ENCODE data around the gene ASB10. TPM values are rescaled to one million over a fixed set of nuclear protein-coding genes. Genes with fewer than 3 reads are reported as not detected.

ASB10 gene
- total and polyA plus RNA-seq, 7 donors = not detected

DNA sequence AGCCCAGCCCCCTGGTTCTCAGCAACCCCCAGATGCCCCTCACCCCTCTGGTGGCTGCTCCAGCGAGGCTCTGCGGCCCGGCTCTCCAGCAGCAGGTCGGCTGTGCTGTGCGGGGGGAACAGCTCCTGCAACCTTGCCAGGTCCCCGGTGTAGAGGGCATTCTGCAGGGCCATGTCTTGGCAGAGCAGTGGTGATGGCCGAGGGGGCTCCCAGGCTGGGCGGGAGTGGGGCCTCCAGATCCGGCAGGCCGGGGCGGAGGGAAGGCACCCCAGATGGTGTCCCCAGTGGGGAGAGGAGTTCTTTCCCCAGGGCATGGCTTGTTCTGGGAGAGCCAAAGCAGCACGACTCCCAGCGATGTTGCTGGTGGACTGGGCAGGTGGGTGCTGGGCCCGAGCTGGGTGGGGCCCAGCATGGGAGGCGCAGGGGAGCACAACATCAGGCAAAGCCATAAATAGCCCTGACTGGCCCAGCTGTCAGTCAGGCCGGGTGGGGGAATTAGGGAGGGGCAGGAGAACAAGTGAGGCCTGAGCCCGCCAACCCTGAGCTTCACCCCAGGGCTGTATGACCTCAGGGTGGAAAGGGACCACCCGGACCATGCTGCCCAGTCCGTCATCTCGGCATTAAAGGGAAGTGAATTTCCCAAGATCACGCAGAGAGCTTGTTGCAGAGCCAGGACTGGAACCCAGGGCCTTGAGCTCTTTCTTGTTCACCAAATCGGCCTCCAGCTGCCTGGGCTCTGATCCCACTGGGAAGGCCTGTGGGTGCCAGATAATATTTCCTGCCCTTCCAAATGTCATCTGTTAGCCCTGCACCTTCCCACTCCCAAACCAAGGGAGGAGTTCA, 580 bp upstream of the ASB10 start:
- DNase-seq = no peak
- intact Hi-C loops (cut with DNase I) = no loop called here
- H3K9me3 ChIP-seq = no peaks in the 10 kb centered on the region
- H3K4me3 ChIP-seq = no peak overlapping the region
- TF ChIP-seq, protein P1, sequence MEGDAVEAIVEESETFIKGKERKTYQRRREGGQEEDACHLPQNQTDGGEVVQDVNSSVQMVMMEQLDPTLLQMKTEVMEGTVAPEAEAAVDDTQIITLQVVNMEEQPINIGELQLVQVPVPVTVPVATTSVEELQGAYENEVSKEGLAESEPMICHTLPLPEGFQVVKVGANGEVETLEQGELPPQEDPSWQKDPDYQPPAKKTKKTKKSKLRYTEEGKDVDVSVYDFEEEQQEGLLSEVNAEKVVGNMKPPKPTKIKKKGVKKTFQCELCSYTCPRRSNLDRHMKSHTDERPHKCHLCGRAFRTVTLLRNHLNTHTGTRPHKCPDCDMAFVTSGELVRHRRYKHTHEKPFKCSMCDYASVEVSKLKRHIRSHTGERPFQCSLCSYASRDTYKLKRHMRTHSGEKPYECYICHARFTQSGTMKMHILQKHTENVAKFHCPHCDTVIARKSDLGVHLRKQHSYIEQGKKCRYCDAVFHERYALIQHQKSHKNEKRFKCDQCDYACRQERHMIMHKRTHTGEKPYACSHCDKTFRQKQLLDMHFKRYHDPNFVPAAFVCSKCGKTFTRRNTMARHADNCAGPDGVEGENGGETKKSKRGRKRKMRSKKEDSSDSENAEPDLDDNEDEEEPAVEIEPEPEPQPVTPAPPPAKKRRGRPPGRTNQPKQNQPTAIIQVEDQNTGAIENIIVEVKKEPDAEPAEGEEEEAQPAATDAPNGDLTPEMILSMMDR (IDR thresholded peaks at IDR 0.05) = no peak
- TF ChIP-seq EP300 (IDR thresholded peaks at IDR 0.05) (no peak), POLR2A (IDR thresholded peaks at IDR 0.05) (no peak), POLR2AphosphoS5 (IDR thresholded peaks at IDR 0.05) (no peak)
- H3K27me3 ChIP-seq = no peaks in the 10 kb centered on the region
- no peak overlapping the region for H3K27ac ChIP-seq
- 69 to 79% methylated on average over 22 of the region's 22 CpGs for WGBS, 2 donors
- H3K36me3 ChIP-seq = no peaks in the 10 kb centered on the region
- no peaks in the 10 kb centered on the region for H3K4me1 ChIP-seq

DNA sequence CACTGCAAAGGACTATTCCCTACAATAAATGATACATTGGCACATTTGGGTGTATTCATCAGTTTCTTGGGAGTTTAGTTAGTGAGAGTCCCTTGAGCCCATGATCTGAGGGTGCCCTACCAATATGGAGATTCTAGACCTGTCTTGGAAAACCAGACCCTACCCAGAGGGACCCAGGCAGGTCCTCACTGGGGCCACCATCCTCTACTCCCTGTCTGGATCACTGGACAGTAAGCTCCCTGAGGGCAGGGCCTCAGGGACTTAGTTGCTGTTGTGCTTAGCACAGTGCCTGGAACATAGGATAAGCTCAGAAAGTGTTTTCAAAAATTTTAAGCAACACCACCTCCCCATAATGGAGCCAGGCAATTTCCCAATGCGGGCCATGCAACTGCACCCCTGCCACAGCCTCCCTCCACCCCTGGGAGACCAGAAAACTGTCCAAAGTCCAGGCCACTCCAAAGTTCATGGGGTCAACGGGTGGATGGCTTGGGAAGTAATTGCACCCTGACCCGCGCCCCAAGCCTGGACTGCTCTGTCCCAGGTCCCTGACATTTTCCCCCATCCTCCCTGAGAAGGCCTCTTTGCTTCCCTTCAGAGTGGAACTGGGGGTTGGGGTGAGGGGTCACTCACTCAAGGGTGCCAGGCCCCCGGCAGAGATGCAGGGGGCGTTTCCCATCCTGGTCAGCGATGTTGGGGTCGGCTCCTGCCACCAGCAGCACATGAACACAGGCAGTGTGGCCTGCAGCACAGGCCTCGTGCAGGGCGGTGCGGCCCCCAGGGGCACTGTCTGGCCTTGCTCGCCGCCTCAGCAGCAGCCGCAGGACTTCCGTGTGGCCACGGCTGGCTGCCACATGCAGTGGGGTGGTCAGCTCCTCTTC, 1.0 kb downstream of the ASB10 start:
- peaks cover 0 to 3% (median 0%) of the 10 kb centered on the region in 3 donors for H3K27me3 ChIP-seq
- no peak for TF ChIP-seq POLR2AphosphoS5 (IDR thresholded peaks at IDR 0.05)
- no peak for TF ChIP-seq EP300 (IDR thresholded peaks at IDR 0.05)
- H3K9me3 ChIP-seq = no peaks in the 10 kb centered on the region
- intact Hi-C loops (cut with DNase I) = no loop called here
- H3K36me3 ChIP-seq = no peaks in the 10 kb centered on the region
- no peak overlapping the region for H3K4me3 ChIP-seq
- H3K4me1 ChIP-seq = no peaks in the 10 kb centered on the region
- DNase-seq = no peak
- 86 to 88% methylated on average over 16 of the region's 16 CpGs for WGBS, 2 donors
- H3K27ac ChIP-seq = no peak overlapping the region

DNA sequence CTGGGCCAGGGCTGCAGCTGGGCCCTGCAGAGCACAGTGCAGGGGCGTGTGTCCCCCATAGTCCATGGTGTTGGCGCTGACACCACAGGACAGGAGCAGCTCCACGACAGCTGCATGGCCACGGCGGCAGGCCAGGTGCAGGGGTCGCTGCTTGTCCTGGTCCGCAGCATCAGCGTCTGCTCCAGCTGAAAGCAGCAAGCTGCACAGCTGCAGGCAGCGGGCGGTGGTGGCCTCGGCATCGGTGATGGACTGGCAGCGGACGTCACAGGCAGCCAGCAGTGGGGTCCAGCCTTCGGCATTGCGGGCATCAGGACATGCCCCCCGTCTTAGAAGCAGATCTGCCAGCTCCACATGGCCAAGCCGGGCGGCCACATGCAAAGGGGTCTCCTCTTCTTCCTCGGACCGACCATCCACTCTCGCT, 6.0 kb downstream of the ASB10 start:
- intact Hi-C loops (cut with DNase I) = no loop called here
- peaks cover 0 to 26% (median 2%) of the 10 kb centered on the region in 3 donors for H3K27me3 ChIP-seq
- no peak overlapping the region for H3K27ac ChIP-seq
- DNase-seq = no peak
- no peak for TF ChIP-seq POLR2AphosphoS5 (IDR thresholded peaks at IDR 0.05)
- TF ChIP-seq, protein P1 (IDR thresholded peaks at IDR 0.05) = no peak
- H3K36me3 ChIP-seq = no peaks in the 10 kb centered on the region
- H3K4me1 ChIP-seq = no peaks in the 10 kb centered on the region
- H3K9me3 ChIP-seq = no peaks in the 10 kb centered on the region
- H3K4me3 ChIP-seq = no peak overlapping the region
- WGBS, 2 donors = 86 to 87% methylated on average over 22 of the region's 22 CpGs

DNA sequence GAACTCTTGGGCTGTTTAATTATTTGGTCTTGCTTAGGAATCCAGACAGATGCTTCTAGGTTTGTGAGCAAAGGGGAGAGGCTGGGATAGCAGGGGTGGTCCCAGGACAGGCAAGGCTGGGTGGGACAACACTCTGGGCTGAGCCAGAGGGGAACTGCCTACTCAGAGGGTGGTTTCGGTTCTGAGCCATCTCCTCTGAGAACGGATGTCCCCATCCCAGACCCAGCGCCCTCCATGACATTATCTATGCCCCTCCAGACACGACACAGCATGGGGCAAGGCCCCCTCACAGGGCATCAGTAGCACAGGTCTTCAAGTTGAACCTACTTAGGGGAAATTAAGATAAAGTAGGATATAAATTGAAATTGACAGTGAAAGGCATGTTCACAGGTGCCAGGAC, 7.1 kb downstream of the ASB10 start:
- Histone ChIP-seq H3K36me3 (no peaks in the 10 kb centered on the region), H3K4me1 (peaks cover 0 to under 1% (median 0%) of the 10 kb centered on the region in 4 donors), H3K27ac (no peak overlapping the region), H3K27me3 (peaks cover 0 to 37% (median 13%) of the 10 kb centered on the region in 3 donors), H3K9me3 (no peaks in the 10 kb centered on the region), H3K4me3 (no peak overlapping the region)
- intact Hi-C loops (cut with DNase I) = no loop called here
- TF ChIP-seq, protein P1 (IDR thresholded peaks at IDR 0.05) = no peak
- TF ChIP-seq POLR2AphosphoS5 (IDR thresholded peaks at IDR 0.05) (no peak), POLR2A (IDR thresholded peaks at IDR 0.05) (no peak), EP300 (IDR thresholded peaks at IDR 0.05) (no peak)
- no peak for DNase-seq
- 76 to 85% methylated on average over 4 of the region's 4 CpGs for WGBS, 2 donors

DNA sequence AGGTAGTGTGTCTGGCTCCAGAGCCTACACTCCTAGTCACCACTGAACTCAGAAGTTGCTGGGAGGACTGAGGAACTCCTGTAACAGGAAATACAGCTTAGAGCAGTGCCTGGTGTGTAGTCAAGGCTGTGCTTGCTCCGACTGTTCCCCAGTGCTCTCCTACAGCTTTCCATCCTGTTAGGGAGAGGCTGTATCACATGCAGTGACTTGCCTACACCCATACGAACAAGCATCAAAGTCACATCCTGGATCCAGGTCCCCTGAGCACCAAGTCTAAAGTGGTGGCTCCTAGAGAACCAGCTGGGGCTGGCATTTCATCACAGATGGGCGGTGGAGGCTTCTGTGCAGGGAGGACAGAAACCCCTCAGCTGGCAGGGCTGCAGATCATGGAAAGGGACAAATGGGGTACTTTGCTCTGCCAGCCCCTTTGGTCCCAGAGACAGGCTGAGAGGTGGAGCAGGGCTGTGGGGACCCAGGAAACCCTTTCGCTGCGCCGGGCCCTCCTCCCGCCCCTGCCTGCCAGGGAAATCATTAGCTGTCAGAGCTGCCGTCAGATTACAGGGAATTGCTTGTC, 7.7 kb downstream of the ASB10 start:
- intact Hi-C loops (cut with DNase I) = no loop called here

More for the DNA sequence above, 7.7 kb downstream of the ASB10 start:
- no peak for DNase-seq
- Histone ChIP-seq H3K4me1 (peaks cover 0 to 5% (median 0%) of the 10 kb centered on the region in 4 donors), H3K36me3 (no peaks in the 10 kb centered on the region), H3K27ac (no peak overlapping the region), H3K4me3 (no peak overlapping the region), H3K9me3 (no peaks in the 10 kb centered on the region), H3K27me3 (peaks cover 3 to 43% (median 16%) of the 10 kb centered on the region in 3 donors)
- TF ChIP-seq POLR2A (IDR thresholded peaks at IDR 0.05) (no peak), POLR2AphosphoS5 (IDR thresholded peaks at IDR 0.05) (no peak), EP300 (IDR thresholded peaks at IDR 0.05) (no peak)
- TF ChIP-seq, protein P1 (IDR thresholded peaks at IDR 0.05) = no peak
- 79 to 84% methylated on average over 8 of the region's 8 CpGs for WGBS, 2 donors

Measured in sigmoid colon (tissue), 7 donors.